Mucosa of descending colon (tissue), 3 donors: Measurements from ENCODE around the gene MTFR2. TPM values are rescaled to one million over a fixed set of nuclear protein-coding genes. Genes with fewer than 3 reads are reported as not detected.
A peak's percentile ranks its signal among the peaks of the same experiment; 100 is the strongest.

Experiments used
- ATAC-seq: fragments of 200-7000 bp; cut with Tn5 transposase; one replicate; pipeline ENCODE4 v1.9.1; 2020; ENCODE audit warnings: mild to moderate bottlenecking, moderate library complexity
- DNase-seq, 3 donors: peaks; one replicate each; pipeline ENCODE4 v3.0.0-alpha.2; 2020
- H3K36me3 ChIP-seq: fragments of 200-600 bp; one replicate; pipeline ENCODE4 v1.8.0; 2021; ENCODE audit warnings: low read depth, mild to moderate bottlenecking
- H3K4me1 ChIP-seq: fragments of 200-600 bp; one replicate; pipeline ENCODE4 v1.8.0; 2021; ENCODE audit warnings: low read depth, mild to moderate bottlenecking
- H3K4me3 ChIP-seq: fragments of 200-600 bp; one replicate; pipeline ENCODE4 v1.8.0; 2021; ENCODE audit warnings: mild to moderate bottlenecking
- H3K9me3 ChIP-seq: fragments of 200-600 bp; one replicate; pipeline ENCODE4 v1.8.0; 2021; ENCODE audit warnings: mild to moderate bottlenecking
- CTCF ChIP-seq: fragments of 200-600 bp; IDR thresholded peaks from one replicate; pipeline ENCODE4 v1.8.0; 2022; ENCODE audit warnings: antibody characterized with exemption, mild to moderate bottlenecking
- intact Hi-C, 2 donors: fragments of 100-400 bp; cut with DNase I in 1 of 2; cut with micrococcal nuclease in 1 of 2; formaldehyde crosslinking; loops; one replicate each; pipeline versions ENCODE4 v1.11.0 to v1.11.1; 2022; cut with DNase I, micrococcal nuclease
- total RNA-seq, 3 donors: library from RNA; stranded (reverse); fragmentation: NEBNext Ultra II Directional in 2 of 3; extraction: Animal tissue kit (Norgen Biotek cat#: 25700) in 2 of 3; gene quantifications; one replicate each; pipeline versions ENCODE4 v1.2.1 to v1.2.4, GENCODE V29; 2021 to 2023
- donor health status: DM: no; HTN: no; CAD: no; lungs with moderate emphysema.
- donor health status: DM: no; HTN: no; CAD: no.
- donor health status: DM: no; HTN: yes; CAD: no.

MTFR2 gene
- total RNA-seq, 3 donors from 2014 or later, result 2.2 to 5.1 (median 2.6) TPM

DNA sequence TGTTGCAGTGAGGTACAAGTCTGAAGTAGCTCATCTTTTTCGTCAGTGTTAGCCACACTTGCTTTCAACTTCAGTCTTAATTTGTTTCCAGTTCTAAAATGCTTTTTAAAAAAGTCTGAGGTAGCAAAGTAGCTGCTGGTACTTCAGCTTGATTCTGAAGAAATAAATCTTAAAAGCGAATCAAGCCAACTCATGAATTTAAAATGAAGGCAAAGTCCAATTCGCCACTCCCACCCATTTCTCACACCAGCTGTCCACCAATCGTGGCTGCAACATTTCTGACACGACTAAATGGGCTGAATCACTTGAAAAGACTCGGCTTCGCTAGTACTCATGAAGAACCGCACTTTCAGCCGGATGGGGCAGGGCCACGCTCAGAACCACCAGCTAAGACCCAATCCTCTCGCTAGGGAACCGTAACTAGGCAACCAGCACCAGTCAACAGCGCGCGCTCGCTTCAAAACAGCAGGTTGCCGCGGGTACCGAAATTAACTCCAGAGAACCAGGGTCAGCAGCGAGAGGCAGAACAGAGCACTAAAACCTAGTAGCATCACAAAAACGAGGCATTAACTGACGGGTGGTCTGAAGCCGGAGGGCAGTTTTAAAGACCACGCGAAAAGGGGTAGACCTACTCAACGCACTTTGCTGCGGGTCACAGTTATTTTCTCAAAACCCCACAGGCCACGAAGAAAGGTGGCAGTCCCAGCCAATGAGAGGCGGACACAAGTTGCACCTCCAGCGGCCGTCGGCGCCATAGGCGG lies 38.6 kb upstream of the MTFR2 start:
- Histone ChIP-seq H3K36me3 (no peaks in the 10 kb centered on the region), H3K4me1 (peaks cover 47% of the 10 kb centered on the region), H3K9me3 (no peaks in the 10 kb centered on the region), H3K4me3 (peak overlapping the region; percentile 95)
- TF ChIP-seq CTCF, result no peak
- intact Hi-C loops, result no loop called here
- ATAC-seq (peak; percentile 62), DNase-seq (peak; percentile 78 to 89 (median 79))

DNA sequence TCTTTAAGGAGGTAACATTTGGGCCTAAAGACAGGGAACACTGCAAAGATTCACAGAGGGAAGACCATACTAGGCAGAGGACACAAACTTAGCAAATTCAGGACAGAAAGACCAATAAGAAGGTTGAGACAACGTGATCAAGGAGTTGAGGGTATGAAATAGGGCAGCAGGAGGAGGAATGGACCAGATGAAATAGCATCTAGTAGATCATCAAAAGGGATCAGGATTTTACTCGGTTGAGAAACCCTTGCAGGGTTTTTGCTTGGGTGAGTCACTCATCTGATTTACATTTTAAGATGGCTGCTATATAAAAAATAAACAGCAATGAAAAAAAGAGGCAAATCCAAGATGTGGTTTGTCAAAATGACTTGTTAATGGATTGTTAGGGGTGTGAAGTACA lies 34.8 kb upstream of the MTFR2 start:
- ATAC-seq (no peak), DNase-seq (no peak)
- intact Hi-C loops, result no loop called here
- Histone ChIP-seq H3K36me3 (no peaks in the 10 kb centered on the region), H3K9me3 (no peaks in the 10 kb centered on the region), H3K4me1 (peaks cover 78% of the 10 kb centered on the region), H3K4me3 (no peak overlapping the region)
- TF ChIP-seq CTCF, result no peak

GRCh38 chr6:136282906-136283305 lies 32.8 kb upstream of the MTFR2 start:
- Histone ChIP-seq H3K4me3 (no peak overlapping the region), H3K4me1 (peaks cover 76% of the 10 kb centered on the region), H3K36me3 (no peaks in the 10 kb centered on the region), H3K9me3 (no peaks in the 10 kb centered on the region)
- no peak for TF ChIP-seq CTCF
- intact Hi-C loops, result no loop called here
- ATAC-seq (no peak), DNase-seq (no peak)

DNA sequence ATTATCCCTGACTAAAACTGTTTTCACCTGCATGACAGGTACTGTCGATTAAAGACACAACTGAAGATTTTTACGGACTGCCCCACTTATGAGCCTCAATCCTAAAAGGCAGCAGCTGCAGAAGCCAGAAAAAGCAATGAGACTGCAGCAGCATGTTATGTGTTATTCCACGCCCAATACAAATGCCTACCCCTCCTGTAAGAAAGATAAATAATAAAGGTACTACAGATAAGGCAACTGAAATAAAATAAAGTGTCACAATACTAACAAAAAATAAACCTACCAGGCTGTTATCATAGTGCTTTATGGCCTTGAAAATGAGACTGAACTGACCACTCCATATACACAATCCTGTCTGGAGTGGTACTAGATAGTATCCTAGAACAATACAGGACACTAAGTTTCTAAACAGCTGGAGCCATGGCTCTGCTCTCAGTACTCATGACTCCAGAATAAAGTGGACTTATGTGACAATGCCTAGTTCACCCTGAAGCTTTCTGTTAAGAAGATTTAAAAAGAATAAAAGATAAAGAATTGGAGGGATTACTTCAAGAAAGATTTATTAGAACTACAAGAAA lies 30.0 kb upstream of the MTFR2 start:
- no peaks in the 10 kb centered on the region for H3K9me3 ChIP-seq
- no peak for TF ChIP-seq CTCF
- no peak overlapping the region for H3K4me3 ChIP-seq
- peaks cover 51% of the 10 kb centered on the region for H3K4me1 ChIP-seq
- peak; percentile 76 for ATAC-seq
- H3K36me3 ChIP-seq, result no peaks in the 10 kb centered on the region
- intact Hi-C loops, result no loop called here
- DNase-seq, result no peak

- no peaks in the 10 kb centered on the region for H3K4me1 ChIP-seq
- H3K4me3 ChIP-seq, result no peak overlapping the region
- no peak for TF ChIP-seq CTCF
- peaks cover 7% of the 10 kb centered on the region for H3K36me3 ChIP-seq
- DNase-seq (no peak), ATAC-seq (no peak)
- intact Hi-C loops, result no loop called here
- H3K9me3 ChIP-seq, result no peaks in the 10 kb centered on the region
These were observed 24.0 kb upstream of the MTFR2 start for GRCh38 chr6:136274062-136274461.
